T follicular helper cell (primary cell): Measurements from ENCODE around the gene BRIP1.
"Not testable (repeated sequence)": the region's sequence is repeated elsewhere in the genome, so short reads cannot be mapped to it uniquely, and the experiment has no call there.

Experiments used
- DNase-seq: peaks from one replicate; pipeline ENCODE4 v3.0.0-alpha.2; 2020; ENCODE audit warnings: low read depth

The BRIP1 gene

DNA sequence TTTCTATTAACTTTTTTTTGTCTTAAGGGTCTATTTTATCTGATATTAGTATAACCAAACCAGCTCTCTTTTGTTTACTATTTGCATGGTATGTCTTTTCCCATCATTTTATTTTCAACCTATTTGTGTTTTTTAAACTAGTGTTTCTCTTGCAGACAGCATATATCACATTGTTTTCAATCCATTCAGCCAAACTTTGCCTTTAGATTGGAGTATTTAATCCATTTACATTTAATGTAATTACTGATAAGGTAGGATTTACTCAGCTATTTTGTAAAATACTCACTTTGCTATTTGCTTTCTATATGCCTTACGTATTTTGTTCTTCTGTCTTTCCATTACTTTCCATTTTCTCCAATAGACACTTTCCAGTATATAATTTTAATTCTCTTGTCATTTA is 164.3 kb downstream of the BRIP1 start:
- DNase-seq, result no peak

DNA sequence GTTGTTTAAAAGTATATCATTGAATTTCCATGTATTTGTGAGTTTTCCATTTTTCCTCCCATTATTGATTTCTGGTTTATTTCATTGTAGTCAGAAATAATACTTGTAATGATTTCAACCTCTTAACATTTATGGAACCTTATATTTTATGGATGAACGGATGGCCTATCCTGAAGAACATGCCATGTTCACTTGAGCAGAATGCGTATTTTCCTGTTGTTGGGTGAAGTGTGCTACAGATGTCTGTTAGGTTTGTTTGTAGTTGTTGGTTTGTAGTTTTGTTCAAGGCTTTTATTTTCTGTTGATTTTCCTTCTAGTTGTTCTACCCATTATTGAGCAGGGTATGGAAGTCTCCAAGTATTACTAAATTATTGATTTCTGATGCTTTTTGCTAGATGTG is 165.1 kb downstream of the BRIP1 start:
- DNase-seq, result no peak

- DNase-seq, result no peak
Measured at GRCh38 chr17:61695779-61696337, 167.5 kb downstream of the BRIP1 start.

- no peak for DNase-seq
Measured at GRCh38 chr17:61694095-61694494, 169.2 kb downstream of the BRIP1 start.

- no peak for DNase-seq
Measured at GRCh38 chr17:61689610-61690180, 173.6 kb downstream of the BRIP1 start.

DNA sequence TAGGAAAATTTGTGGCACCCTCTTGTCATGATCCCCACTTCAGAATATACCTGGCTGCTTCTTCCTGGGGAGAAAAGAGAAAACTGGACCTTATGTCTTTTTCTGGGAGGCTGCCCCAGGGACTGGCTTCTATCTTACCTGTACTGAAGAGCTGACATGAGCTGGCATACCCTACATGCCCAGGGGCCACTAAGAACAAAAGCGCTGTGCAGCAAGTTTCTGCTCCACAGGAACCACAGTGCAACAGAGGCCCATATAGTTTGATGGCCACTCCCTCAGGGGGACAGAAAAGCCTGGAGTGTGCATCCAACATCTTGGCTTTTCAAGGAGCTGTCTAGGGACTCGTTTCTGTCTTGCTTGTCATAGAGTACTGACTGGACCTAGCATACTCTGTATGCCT is 175.6 kb downstream of the BRIP1 start:
- no peak for DNase-seq

GRCh38 chr17:61686113-61686512 is 177.2 kb downstream of the BRIP1 start:
- DNase-seq, result no peak

- DNase-seq, result no peak
Measured at GRCh38 chr17:61684818-61685217, 178.5 kb downstream of the BRIP1 start.

- no peak for DNase-seq
Measured at GRCh38 chr17:61684172-61684571, 179.2 kb downstream of the BRIP1 start.

DNA sequence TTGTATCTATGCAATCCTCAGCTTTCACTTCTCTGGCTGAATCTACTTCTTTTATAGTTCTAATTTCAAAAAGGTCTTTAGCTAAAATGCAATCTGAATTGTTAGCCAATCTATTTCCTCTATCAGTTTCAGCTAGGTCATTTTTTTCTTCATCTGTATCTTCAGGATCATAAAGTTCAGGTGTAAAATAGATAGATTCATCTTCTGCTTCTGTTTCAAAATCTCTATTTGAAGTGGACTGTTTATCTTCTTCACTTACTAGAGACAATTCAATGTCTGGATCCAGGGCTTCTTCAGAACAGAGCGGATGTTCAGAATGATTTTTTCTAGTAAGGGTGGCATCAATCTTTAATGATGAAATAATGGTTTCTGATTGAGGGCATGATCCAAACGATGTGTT is 179.9 kb downstream of the BRIP1 start:
- no peak for DNase-seq

DNA sequence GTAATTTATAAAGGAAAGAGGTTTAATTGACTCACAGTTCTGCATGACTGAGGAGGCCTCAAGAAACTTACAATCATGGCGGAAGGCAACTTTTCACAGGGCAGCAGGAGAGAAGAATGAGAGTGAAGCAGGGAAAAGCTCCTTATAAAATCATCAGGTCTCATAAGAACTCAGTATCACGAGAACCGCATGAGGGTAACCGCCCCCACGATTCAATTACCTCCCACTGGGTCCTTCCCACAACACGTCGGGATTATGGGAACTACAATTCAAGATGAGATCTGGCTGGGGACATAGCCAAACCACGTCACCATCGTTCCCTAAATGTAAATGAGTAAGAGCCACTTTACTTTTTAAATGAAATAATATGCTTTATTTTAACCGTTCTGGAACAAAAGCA is 182.4 kb downstream of the BRIP1 start:
- no peak for DNase-seq

GRCh38 chr17:61678339-61678738 is 185.0 kb downstream of the BRIP1 start:
- no peak for DNase-seq

DNA sequence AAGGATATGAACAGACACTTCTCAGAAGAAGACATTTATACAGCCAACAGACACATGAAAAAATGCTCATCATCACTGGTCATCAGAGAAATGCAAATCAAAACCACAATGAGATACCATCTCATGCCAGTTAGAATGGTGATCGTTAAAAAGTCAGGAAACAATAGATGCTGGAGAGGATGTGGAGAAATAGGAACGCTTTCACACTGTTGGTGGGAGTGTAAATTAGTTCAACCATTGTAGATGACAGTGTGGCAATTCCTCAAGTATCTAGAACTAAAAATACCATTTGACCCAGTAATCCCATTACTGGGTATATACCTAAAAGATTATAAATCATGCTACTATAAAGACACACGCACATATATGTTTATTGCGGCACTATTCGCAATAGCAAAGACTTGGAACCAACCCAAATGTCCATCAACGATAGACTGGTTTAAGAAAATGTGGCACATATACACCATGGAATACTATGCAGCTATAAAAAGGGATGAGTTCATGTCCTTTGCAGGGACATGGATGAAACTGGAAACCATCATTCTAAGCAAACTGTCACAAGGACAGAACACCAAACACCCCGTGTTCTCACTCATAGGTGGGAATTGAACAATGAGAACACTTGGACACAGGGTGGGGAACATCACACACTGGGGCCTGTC is 186.0 kb downstream of the BRIP1 start:
- not testable (repeated sequence) for DNase-seq

GRCh38 chr17:61676522-61676921 is 186.8 kb downstream of the BRIP1 start:
- not testable (repeated sequence) for DNase-seq

DNA sequence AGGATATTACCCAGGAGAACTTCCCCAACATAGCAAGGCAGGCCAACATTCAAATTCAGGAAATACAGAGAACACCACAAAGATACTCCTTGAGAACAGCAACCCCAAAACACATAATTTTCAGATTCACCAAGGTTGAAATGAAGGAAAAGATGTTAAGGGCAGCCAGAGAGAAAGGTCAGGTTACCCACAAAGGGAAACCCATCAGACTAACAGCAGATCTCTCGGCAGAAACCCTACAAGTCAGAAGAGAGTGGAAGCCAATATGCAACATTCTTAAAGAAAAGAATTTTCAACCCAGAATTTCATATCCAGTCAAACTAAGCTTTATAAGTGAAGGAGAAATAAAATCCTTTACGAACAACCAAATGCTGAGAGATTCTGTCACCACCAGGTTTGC is 188.7 kb downstream of the BRIP1 start:
- DNase-seq, result not testable (repeated sequence)

GRCh38 chr17:61673019-61673897 is 190.1 kb downstream of the BRIP1 start:
- DNase-seq, result not testable (repeated sequence)

- no peak for DNase-seq
Measured at GRCh38 chr17:61672140-61672539, 191.2 kb downstream of the BRIP1 start.

DNA sequence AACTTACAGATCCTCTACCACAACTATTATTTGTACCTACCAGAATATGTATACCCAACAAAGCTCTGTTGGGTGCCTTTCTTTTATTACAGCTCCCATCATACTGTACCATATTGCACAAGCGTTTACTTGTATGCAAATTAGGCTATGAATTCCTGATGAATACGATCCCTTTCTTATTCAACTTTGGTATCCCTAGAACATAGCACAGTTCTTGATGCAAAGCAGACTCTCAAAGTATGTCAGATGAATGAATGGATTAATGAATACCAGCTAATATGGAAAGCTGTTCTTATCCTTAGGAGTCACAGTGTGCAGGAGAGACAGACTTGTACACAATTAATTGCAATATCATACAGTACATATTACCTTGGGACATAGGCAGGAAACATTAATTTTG is 192.6 kb downstream of the BRIP1 start:
- DNase-seq, result no peak

DNA sequence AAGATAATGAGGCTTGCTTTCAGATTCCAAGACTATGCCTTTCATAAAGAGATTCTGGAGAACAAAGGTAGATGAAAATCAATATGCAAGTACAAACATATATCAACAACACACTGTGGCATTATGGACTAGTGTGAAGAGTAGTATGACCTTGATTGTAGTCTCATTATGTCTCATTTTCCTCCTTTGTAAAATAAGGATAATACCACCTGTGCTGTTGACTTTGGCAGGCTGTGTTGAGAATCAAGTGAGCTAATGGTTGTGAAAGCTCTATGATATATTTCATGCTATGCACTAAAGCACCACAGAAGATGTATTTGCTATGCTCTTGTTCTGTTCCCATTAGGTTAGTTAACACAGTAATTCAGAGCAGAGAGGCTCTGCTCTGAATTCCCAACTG is 193.8 kb downstream of the BRIP1 start:
- DNase-seq, result no peak

GRCh38 chr17:61668486-61668885 is 194.8 kb downstream of the BRIP1 start:
- no peak for DNase-seq

DNA sequence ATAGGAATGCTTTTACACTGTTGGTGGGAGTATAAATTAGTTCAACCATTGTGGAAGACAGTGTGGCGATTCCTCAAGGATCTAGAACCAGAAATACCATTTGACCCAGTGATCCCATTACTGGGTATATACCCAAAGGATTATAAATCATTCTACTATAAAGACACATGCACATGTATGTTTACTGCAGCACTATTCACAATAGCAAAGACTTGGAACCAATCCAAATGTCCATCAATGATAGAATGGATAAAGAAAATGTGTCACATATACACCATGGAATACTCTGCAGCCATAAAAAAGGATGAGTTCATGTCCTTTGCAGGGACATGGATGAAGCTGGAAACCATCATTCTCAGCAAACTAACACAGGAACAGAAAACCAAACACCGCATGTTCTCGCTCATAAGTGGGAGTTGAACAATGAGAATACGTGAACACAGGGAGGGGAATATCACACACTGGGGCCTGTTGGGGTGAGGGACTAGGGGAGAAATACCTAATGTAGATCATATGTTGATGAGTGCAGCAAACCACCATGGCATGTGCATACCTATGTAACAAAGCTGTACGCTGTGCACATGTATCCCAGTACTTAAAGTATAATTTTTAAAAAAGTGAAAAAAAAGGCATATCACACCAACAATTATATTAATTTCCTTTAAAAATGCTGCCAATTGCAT is 196.8 kb downstream of the BRIP1 start:
- not testable (repeated sequence) for DNase-seq

DNA sequence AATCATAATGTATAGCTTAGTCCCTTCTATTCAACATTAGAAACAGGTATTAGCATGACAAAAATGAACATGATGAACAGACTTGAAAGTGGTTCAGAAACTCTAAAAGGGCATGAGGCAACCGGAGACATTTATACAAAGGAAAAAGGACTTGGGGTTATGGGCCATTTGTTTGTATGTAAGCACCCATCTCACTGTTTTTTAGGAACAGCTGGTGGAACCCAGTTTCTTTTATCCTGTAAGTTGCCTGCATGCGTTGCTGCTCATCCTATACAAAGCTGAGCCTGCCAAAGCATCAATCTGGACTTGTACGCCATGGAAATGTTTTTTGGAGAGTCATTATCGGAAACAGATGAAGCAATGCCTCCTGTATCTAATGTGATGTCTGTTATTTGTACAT is 200.0 kb downstream of the BRIP1 start:
- DNase-seq, result no peak
